ENCODE measurements around the gene PLCL2. TPM values are rescaled to one million over a fixed set of nuclear protein-coding genes. Genes with fewer than 3 reads are reported as not detected.

The PLCL2 gene
- total RNA-seq, 3 donors from 2014 or later = 15.0 to 35.0 (median 18.8) TPM

DNA sequence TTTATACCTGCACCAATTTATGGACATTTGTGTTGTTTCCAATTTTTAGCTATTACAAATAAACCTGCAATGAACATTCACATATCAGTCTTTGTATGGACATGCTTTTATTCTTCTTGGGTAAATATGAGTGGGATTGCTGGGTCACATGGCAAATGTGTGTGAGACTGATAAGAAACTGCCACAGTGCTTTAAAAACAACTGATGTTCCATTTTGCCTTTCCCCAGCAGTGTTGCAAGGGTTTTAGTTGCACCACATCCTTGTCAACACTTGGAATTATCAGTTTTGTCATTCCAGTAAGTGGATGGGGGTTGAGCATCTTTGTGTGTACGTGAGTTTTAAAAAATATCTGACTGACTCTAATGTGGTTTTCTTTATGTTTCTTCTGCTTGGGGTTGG lies 191.2 kb downstream of the PLCL2 start:
- intact Hi-C loops (cut with DNase I, micrococcal nuclease) = no loop called here
- Histone ChIP-seq H3K4me3 (no peak overlapping the region), H3K36me3 (ENCODE audit: low read depth) (no peaks in the 10 kb centered on the region), H3K4me1 (ENCODE audit: low read depth) (no peaks in the 10 kb centered on the region), H3K9me3 (no peaks in the 10 kb centered on the region)
- TF ChIP-seq, protein P1, sequence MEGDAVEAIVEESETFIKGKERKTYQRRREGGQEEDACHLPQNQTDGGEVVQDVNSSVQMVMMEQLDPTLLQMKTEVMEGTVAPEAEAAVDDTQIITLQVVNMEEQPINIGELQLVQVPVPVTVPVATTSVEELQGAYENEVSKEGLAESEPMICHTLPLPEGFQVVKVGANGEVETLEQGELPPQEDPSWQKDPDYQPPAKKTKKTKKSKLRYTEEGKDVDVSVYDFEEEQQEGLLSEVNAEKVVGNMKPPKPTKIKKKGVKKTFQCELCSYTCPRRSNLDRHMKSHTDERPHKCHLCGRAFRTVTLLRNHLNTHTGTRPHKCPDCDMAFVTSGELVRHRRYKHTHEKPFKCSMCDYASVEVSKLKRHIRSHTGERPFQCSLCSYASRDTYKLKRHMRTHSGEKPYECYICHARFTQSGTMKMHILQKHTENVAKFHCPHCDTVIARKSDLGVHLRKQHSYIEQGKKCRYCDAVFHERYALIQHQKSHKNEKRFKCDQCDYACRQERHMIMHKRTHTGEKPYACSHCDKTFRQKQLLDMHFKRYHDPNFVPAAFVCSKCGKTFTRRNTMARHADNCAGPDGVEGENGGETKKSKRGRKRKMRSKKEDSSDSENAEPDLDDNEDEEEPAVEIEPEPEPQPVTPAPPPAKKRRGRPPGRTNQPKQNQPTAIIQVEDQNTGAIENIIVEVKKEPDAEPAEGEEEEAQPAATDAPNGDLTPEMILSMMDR (IDR thresholded peaks at IDR 0.05) = no peak
- no peak for DNase-seq
- no peak for ATAC-seq

DNA sequence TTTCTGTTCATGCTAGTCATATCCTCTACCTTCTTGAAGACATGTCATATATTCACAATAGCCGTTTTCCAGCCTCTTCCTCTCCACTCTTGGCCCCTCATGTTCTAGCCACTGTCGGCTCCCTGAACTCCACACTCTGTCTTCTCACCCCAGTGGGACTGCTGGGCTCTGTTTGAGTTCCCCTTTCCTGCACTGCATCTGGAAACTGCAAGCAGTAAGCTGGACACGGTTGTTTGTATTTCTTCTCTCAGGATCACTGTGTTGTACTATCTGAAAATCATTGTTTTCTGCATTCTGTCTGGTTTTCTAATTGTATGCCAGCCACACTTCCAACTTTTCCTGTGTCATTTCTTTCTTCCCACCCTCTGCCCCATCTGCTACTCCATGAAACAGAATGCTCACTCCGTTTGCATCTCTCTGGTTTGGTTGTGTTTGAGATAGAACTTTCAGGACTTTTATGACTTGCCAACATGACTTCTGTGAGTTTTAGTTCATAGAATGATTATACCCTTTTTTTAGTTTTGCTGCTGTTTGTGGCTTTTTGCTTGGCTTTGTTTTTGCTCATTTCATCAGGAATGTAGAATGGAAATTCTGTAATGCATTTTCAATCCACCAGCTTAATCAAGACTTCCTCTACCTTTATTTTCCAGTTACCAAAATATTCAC lies 192.3 kb downstream of the PLCL2 start:
- no peaks in the 10 kb centered on the region for H3K9me3 ChIP-seq
- TF ChIP-seq, protein P1 (IDR thresholded peaks at IDR 0.05) = no peak
- DNase-seq = no peak
- H3K4me1 ChIP-seq (ENCODE audit: low read depth) = no peaks in the 10 kb centered on the region
- intact Hi-C loops (cut with DNase I, micrococcal nuclease) = no loop called here
- no peaks in the 10 kb centered on the region for H3K36me3 ChIP-seq (ENCODE audit: low read depth)
- no peak for ATAC-seq
- no peak overlapping the region for H3K4me3 ChIP-seq

DNA sequence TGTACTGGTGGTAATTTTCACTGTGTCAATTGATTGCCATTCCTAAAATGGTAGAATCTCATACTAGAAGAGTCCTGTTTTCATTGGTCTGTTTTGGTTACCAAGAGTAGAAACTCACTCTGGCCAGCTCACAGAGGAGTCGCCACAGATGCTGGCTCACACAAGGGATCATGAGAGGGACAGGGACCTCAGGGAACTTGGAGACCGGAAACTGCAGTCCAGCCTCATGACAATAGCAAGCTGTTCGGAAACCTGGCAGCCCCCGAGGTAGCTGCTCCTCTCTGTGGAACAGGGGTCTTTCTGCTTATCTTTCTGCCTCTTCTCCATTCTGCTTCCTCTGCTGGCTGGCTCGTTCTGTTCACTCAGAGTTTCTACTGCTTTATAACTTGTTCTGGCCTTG lies 192.9 kb downstream of the PLCL2 start:
- TF ChIP-seq, protein P1 (IDR thresholded peaks at IDR 0.05) = no peak
- peak in 1 of 3 donors; percentile 8 for DNase-seq
- ATAC-seq = no peak

DNA sequence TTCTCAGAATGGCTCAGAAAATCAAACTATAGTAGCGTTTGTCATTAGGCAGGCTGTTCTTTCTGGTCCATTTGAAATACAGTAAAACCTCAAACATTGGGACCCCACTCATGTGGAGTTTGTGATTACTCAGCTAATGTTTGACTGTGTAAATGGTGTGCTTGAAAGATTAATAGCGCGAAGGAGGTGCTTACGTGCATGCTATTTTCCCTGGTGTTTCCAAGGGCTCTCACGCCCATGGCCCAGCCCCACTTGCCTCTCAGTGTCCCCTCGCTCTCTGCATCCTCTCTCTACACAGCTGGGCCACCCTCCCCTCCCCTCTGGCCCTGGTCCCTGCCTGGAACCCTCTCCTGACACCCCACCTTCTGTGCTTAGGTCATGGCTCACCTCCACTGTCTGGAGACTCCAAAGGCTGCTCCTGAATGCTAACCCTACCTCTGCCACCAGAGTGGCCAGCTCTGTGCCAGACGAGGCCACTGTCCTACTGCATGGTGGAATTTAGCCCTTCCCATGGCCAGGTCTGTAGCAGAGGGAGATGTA lies 194.2 kb downstream of the PLCL2 start:
- no peak overlapping the region for H3K4me3 ChIP-seq
- intact Hi-C loops (cut with DNase I, micrococcal nuclease) = no loop called here
- no peaks in the 10 kb centered on the region for H3K36me3 ChIP-seq (ENCODE audit: low read depth)
- H3K4me1 ChIP-seq (ENCODE audit: low read depth) = no peaks in the 10 kb centered on the region
- TF ChIP-seq, protein P1 (IDR thresholded peaks at IDR 0.05) = no peak
- ATAC-seq (no peak), DNase-seq (no peak)
- H3K9me3 ChIP-seq = no peaks in the 10 kb centered on the region

More for the DNA sequence above, 192.9 kb downstream of the PLCL2 start:
- Histone ChIP-seq H3K4me3 (no peak overlapping the region), H3K4me1 (ENCODE audit: low read depth) (no peaks in the 10 kb centered on the region), H3K9me3 (no peaks in the 10 kb centered on the region), H3K36me3 (ENCODE audit: low read depth) (no peaks in the 10 kb centered on the region)
- intact Hi-C loops (cut with DNase I, micrococcal nuclease) = no loop called here

DNA sequence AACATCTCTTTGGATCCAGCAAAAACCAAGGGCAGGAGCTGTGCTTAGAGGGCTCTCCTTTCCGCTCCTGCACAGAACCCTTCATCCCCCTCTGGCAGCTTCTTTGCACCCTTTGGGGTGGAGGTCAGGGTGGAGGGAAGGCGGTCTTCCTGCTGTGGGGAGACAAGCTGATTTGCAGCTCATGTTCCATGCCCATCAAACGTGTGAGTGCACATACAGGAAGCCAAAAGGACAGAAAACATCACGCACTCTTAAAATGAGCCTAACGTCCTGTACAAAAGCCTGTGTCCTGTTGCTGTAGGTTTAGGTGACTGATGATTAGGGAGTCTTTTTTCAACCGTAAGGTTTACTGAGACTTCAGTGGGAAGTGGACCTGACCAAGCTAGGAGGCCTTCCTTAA lies 195.2 kb downstream of the PLCL2 start:
- Histone ChIP-seq H3K9me3 (no peaks in the 10 kb centered on the region), H3K4me3 (no peak overlapping the region), H3K4me1 (ENCODE audit: low read depth) (no peaks in the 10 kb centered on the region), H3K36me3 (ENCODE audit: low read depth) (no peaks in the 10 kb centered on the region)
- ATAC-seq = no peak
- TF ChIP-seq, protein P1 (IDR thresholded peaks at IDR 0.05) = no peak
- intact Hi-C loops (cut with DNase I, micrococcal nuclease) = no loop called here
- DNase-seq = no peak

Measured in mucosa of descending colon (tissue), 3 donors.